Fibroblast of peridontal ligament (primary cell): Measurements from ENCODE around the gene PACS2.

ENCODE experiments used
- DNase-seq: peaks from one replicate; pipeline ENCODE4 v3.0.0-alpha.2; 2010; ENCODE audit errors: extremely low read depth

PACS2 gene

GRCh38 chr14:105386581-105387529, 72.3 kb downstream of the PACS2 start:
- no peak for DNase-seq

DNA sequence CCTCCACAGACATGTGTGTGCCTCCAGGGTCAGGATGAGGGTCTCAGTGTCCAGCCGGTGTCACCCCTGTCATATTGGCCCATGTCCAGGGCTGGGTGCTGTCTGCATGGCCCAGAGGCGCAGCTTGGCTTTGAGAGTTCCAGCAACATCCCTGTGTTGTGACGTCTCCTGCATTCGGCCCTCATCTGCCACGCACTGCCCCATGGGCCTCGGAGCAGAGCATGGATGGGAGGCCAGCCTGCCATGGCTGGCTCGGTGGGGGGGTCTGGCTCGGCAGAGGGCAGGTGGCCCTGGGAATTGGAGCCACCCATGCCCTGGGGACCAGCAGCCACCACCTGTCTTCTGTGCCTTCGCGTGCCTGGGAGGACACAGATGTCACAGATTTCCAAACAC, 73.0 kb downstream of the PACS2 start:
- no peak for DNase-seq

DNA sequence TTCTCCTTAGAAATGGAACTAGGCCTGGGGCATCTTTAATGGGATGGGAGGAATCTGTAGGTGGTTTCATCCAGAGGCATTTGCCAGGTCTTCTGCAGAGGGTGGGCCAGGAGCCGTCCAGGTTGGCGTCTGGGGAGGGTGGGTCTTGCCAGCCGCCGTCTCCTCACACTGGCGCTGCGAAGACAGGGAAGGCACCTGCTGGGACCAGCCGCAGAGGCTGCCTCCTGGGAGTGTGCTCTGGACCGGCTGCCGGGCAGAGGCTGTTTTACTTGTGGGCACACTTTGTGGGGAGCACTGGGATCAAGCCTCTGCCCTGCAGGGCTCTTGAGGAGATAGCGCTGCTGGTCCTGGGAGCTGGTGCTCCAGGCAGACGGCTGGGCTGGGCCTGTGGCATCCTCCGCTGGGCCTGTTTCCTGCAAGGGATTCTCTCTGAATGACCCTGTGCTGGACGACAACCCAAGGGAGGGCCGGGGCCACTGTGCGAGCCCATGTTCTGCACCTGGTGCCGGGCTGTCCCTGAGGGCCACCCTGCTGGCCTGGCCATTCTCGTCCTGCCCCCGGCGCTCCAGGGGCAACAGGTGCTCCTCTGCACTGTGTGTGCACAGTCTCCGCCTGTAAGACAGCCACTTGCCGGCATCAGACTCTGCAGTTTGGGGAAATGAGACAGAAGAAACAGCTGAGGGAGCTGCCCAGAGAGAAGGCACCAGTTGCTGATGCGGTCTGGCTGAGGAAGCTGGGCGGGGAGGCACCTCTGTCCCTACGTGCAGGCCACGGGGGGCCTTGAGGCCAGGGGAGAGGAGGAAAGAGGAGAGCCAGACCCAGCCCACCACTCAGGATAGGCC, 73.8 kb downstream of the PACS2 start:
- DNase-seq, result no peak

GRCh38 chr14:105388976-105389375, 74.4 kb downstream of the PACS2 start:
- DNase-seq, result no peak

GRCh38 chr14:105389534-105389933, 75.0 kb downstream of the PACS2 start:
- no peak for DNase-seq

- DNase-seq, result no peak
These were observed 75.7 kb downstream of the PACS2 start for GRCh38 chr14:105389976-105390848.

DNA sequence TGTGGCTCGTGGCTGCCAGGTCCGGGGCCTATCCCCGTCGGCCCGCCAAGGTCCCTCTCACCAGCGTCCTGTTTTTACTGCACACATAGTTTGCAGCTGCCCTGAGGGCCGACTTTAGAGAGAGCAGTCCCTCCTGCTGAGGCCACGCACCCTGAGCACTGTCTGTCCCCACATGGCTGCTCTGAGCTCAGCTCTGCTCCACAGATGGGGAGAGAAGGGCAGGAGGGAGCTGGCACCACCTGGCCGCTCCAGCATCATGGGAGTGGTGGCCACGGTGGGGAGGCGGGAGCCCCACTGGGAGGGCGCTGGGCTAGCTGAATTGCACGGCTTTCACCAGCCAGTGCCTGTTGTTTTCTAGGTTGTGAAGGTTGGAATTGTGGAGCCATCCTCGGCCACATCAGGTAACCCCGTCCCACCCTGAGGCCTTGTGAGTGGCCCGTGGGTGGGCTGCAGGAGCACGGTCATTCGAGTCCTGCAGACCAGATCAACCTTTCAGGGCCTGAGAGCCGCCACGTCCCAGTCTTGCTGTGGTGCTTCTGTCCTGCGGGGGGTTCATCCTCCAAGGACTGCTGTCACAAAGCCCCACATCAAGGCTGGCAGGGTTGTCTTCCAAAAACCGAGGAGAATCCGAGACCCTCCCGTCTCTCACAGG, 76.4 kb downstream of the PACS2 start:
- no peak for DNase-seq

DNA sequence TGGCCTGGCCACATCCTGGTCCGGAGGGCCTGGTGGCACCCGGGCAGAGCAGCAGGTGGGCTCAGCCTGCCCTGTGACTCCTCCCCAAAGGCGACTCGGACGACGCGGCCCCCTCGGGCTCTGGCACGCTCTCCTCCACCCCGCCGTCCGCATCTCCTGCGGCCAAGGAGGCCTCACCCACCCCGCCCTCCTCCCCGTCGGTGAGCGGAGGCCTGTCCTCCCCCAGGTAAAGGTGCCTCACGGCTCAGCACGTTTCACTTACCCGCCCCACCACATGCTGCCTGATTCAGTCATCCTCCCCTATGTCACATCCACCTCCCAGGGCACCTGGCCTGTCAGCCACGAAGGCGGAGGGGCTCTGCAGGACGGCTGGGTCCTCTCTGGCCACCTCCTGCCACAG, 77.0 kb downstream of the PACS2 start:
- no peak for DNase-seq

DNA sequence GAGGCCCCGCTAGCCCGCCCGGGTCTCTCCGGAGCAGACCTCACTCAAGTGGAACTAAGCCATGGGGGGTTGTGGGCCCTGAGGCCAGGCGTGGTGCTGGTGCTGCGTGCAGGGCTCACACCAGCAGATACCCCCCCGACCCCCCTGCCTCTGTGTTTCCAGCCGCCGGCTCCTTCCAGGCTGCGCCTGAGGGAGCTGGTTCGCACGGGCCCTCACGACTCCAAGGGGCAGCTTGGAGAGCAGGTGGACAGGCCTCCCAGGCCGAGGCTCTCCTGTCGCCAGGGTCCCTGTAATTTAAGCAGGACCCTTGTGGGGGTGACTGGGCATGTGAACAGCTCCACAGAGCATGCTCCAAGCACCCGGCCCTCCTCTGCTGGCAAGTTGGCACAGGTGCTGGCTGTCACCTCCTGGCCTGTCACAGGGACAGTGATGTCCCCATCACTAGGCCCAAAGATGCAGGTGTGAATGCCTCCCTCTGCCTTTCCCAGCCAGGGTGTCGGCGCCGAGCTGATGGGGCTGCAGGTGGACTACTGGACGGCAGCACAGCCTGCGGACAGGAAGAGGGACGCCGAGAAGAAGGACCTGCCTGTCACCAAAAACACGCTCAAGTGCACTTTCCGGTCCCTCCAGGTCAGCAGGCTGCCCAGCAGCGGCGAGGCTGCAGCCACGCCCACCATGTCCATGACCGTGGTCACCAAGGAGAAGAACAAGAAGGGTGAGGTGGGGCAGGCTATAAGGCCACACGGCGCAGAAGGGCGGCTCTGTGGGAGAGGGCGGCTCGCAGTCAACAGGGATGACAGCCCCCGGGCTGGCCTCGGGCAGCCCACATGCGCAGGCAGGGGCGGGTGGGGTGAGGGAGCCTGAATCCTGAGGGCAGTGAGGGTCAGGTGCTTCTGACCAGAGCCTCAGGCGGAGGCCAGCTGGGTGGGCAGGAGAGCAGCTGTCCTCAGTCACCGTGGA, 77.9 kb downstream of the PACS2 start:
- no peak for DNase-seq

GRCh38 chr14:105393151-105393550, 78.6 kb downstream of the PACS2 start:
- DNase-seq, result no peak

DNA sequence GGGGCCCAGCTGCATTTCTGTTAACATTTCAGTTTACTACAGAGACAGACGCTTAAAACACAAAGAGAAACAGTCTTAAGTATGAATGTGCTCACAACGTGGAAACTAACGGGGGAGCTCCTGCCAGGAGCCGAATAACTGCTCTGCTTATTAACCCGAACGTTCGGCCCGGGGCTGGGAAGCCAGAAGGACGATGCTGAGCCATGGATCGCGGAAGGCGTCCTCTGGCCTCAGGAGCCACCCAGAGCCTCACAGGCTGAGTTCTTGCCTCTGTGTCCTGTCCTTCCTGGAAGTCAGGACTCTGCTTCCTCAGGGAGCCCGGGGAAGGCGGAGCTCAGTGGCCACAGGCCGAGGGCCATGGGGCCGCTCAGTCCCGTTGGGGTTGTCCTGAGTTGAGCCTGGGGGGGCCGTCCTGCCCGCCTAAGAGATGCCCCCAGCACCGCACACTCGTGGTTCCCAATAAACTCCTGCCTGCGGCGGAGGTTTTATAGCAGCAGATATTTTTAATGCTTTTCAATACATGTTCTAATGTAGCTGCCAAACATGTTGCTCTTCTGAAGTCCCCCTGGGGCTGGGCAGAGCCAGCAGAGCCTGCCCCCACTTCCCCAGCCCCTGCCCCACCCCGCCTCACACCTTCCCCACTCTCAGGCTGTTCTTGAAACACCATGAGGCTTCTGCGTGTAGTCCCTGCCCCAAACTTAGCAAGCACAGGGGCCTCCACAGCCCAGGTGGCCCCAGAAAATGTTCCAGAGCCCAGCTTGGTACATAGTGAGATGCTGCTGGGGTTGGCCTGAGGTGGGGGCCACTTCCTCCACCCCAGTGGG, 80.4 kb downstream of the PACS2 start:
- no peak for DNase-seq

GRCh38 chr14:105395538-105395854, 80.9 kb downstream of the PACS2 start:
- no peak for DNase-seq

DNA sequence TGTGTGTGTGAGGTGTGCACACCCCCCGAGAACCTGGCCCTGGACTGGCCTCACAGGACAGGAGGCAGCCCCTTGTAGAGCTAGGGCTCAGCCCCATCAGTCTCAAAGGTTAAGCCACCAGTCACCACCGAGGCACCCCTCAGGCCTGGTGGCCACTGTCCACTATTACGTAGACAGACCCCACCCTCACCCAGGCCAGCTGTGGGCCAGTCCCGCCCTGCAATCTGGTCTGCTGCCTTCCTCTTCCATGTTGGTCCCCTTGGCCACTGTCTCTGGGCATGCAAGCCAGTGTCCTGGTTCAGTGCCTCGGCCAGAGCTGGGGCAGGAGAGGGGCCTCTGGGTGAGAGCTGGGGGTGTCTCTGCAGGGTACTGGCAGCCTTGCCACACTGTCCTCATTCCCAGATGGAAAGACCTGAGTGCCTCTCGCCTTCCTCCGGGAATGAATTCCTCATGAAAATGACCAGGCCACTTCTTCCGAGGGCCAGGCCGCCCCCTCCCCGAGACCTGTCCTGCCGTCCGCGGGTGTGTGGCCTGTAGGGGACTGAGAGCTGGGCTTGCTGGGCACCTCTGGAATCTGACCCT, 82.9 kb downstream of the PACS2 start:
- DNase-seq, result no peak

DNA sequence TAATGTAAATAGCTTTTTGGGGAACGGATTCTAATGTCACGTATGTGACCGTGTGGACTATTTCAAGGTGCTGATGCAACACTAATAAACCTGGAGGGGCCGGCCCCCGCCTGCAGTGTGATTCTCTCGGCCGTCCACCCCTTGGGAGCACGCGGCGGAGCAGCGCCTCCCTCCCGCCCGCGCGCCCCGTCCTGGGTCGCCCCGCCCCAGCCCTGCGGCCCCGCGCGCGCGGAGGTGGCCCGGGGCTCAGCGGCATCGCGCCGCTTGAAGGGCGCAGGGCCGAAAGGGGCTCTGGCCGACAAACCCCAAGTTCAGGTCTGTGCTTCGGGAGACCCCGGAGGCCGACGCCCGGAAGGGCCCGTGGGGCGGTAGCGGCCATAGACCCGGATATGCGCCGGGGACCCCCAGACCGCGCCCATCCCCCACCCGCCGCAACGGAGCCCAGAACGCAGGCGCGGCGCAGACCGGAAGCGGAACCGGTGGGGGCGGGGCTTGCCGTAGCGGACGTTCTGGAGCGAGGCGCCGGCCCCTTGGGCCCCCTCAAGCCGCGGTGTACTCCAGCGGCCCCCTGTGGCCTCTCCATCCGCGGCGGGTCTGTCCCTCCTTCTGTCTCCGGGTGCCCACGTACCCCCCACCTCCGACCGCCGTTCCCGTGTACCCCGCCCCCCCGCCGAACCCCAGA, 83.6 kb downstream of the PACS2 start, which contains the start of gene TEX22:
Gene TEX22, plus strand, starts transcription at position 495 of the 682 bp plus-strand sequence. CDS start 803 bp downstream, outside the sequence.
- peak; percentile 67 for DNase-seq

DNA sequence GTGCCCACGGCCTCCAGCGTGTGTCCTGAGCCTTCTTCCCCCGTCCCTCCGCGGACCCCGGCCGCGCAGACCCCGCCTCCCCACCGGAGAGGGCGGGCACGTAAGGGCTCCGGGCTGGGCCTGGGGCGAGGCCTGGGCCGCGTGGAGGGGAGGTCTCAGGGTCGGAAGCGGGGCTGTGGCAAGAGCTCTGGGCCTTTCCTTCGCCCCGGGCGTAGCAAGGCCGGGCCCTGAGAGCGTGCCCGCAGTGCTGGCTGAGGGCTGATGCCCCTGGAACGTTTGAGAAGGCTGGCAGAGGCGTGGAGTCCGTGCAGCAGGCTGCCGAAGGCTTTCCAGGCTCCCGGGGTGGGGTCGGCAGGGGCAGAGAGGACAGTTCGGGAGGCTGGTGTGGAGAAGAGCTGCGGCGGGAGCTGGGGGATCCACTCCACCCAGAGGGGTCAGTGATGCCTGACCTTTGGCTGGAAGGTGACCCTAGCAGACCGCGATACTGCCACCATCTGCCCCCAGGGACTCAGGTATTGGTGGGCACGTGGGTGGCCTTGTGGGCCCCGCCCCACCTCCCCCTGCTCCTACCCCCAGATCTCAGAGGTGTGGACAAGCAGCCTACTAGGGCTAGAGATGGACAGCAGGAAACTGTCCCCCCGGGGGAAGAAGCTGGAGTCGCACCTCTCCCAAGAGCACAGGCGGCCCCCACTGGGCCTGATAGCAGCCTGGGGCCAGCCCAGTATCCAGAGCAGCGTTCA, 84.3 kb downstream of the PACS2 start:
- DNase-seq, result no peak

GRCh38 chr14:105399466-105399775, 84.9 kb downstream of the PACS2 start:
- no peak for DNase-seq

- no peak for DNase-seq
These were observed 85.5 kb downstream of the PACS2 start for GRCh38 chr14:105400016-105400415.

GRCh38 chr14:105401699-105402098, 87.2 kb downstream of the PACS2 start:
- no peak for DNase-seq
